ENCODE data around the gene FRMD5. TPM values are rescaled to one million over a fixed set of nuclear protein-coding genes. Genes with fewer than 3 reads are reported as not detected.
"Not testable (repeated sequence)": the region's sequence is repeated elsewhere in the genome, so short reads cannot be mapped to it uniquely, and the experiment has no call there.

The FRMD5 gene
- total RNA-seq, 1 experiment from 2014 or later: not detected

DNA sequence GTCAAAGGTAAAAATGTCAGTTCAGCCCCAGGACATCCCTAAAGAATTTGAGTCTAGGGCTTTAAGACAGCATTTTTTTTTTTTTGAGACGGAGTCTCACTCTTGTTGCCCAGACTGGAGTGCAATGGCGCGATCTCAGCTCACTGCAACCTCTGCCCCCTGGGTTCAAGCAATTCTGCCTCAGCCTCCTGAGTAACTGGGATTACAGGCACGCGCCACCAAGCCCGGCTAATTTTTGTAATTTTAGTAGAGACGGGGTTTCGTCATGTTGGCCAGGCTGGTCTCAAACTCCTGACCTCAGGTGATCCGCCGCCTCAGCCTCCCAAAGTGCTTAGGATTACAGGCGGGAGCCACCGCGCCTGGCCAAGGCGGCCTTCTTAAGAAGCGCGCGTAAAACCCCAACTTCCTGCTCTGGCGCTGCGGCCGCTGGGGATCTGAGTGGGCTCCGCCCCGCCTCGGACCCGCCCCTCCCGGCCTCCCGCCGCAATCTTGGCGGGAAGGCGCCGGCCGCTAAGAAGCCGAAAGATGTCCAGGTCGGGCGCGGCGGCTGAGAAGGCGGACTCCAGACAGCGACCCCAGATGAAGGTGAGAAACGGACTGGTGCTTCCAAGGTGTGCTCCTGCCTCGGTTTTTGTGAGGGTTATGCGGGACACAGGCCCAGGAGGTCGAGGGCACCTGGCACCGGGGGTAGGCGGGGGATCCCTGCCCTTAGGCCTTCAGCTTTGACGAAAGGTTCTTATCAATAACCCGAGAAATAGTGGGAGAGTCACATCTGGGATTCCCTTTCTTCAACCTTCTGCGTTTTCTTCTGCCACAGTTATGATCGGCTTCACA lies 368.3 kb downstream of the FRMD5 start, which contains the start of gene WDR76:
WDR76 (plus strand) TSS at position 495 of the 834 bp plus-strand sequence; CDS start at position 526, 31 bp downstream.
- Histone ChIP-seq H3K27me3 (ENCODE audit: low read length) (no peaks in the 10 kb centered on the region), H3K9me3 (ENCODE audit: low read length) (no peaks in the 10 kb centered on the region), H3K36me3 (ENCODE audit: insufficient read depth, low read length) (peaks cover 28% of the 10 kb centered on the region), H3K9ac (ENCODE audit: low read length) (peak within 1 kb of the TSS; percentile 83), H3K4me1 (ENCODE audit: low read length) (peaks cover 67% of the 10 kb centered on the region), H2AFZ (ENCODE audit: low read length) (no peak within 1 kb of the TSS), H3K4me2 (ENCODE audit: low read depth, low read length, poor library complexity, severe bottlenecking) (peak within 1 kb of the TSS; percentile 74), H3K79me2 (ENCODE audit: low read length) (peaks cover 73% of the 10 kb centered on the region), H3K9me2 (replicated peaks; ENCODE audit: insufficient read depth, low read length) (no peaks in the 10 kb centered on the region), H4K20me1 (ENCODE audit: insufficient read depth, low read depth, low read length) (no peaks in the 10 kb centered on the region), H3K4me3 (ENCODE audit: low read length) (peak within 1 kb of the TSS; percentile 72), H3K27ac (ENCODE audit: low read length) (peak within 1 kb of the TSS; percentile 85)
- DNase-seq: peak; percentile 96

DNA sequence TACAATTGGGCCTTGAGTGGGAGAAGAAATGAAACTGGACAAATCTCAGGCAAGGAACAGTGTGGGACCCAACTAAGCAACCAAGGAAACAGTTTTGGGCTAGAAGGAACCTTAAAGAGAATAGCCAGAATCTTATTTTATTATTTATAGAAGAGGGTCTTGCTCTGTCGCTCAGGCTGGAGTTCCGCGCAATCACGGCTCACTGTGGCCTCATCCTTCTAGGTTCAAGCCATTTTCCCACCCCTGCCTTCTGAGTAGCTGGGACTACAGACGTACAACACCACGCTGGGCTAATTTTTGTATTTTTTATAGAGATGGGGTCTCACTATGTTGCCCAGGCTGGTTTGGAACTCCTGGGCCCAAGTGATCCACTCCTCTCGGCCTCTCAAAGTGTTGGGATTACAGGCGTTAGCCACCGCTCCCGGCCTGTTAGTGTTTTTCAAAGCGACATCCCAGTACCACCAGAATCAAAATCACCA lies 369.0 kb downstream of the FRMD5 start:
- H3K9me3 ChIP-seq (ENCODE audit: low read length): no peaks in the 10 kb centered on the region
- H4K20me1 ChIP-seq (ENCODE audit: insufficient read depth, low read depth, low read length): no peaks in the 10 kb centered on the region
- peaks cover 73% of the 10 kb centered on the region for H3K79me2 ChIP-seq (ENCODE audit: low read length)
- peaks cover 29% of the 10 kb centered on the region for H3K36me3 ChIP-seq (ENCODE audit: insufficient read depth, low read length)
- H3K27ac ChIP-seq (ENCODE audit: low read length): peak overlapping the region; percentile 64; the same call in 1 of the 2 replicates
- no peaks in the 10 kb centered on the region for H3K27me3 ChIP-seq (ENCODE audit: low read length)
- peak overlapping the region; percentile 83 for H3K9ac ChIP-seq (ENCODE audit: low read length)
- H2AFZ ChIP-seq (ENCODE audit: low read length): no peak overlapping the region
- DNase-seq: no peak
- peaks cover 64% of the 10 kb centered on the region for H3K4me1 ChIP-seq (ENCODE audit: low read length)
- H3K4me3 ChIP-seq (ENCODE audit: low read length): peak overlapping the region; percentile 72; the same call in 1 of the 2 replicates
- H3K9me2 ChIP-seq (replicated peaks; ENCODE audit: insufficient read depth, low read length): no peaks in the 10 kb centered on the region
- H3K4me2 ChIP-seq (ENCODE audit: low read depth, low read length, poor library complexity, severe bottlenecking): peak overlapping the region; percentile 74

DNA sequence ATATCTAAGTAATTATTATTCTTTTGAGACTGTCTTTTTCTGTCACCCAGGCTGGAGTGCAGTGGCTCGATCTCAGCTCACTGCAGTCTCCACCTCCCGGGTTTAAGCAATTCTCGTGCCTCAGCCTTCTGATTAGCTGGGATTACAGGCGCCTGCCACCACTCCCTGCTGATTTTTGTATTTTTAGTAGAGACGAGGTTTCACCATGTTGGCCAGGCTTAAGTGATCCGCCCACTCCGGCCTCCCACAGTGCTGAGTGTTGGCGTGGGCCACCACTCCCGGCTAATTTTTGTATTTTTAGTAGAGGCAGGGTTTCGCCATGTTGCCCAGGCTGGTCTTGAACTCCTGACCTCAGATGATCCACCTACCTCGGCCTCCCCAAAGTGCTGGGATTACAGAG lies 369.8 kb downstream of the FRMD5 start:
- Histone ChIP-seq H3K4me1 (ENCODE audit: low read length) (peaks cover 56% of the 10 kb centered on the region), H3K36me3 (ENCODE audit: insufficient read depth, low read length) (peaks cover 32% of the 10 kb centered on the region), H3K79me2 (ENCODE audit: low read length) (peaks cover 73% of the 10 kb centered on the region), H3K27ac (ENCODE audit: low read length) (peak overlapping the region; percentile 39; the same call in 1 of the 2 replicates)
- not testable (repeated sequence) for H3K4me3 ChIP-seq (ENCODE audit: low read length); H3K9ac ChIP-seq (ENCODE audit: low read length); H3K4me2 ChIP-seq (ENCODE audit: low read depth, low read length, poor library complexity, severe bottlenecking); H3K9me3 ChIP-seq (ENCODE audit: low read length); H3K27me3 ChIP-seq (ENCODE audit: low read length); H2AFZ ChIP-seq (ENCODE audit: low read length); H4K20me1 ChIP-seq (ENCODE audit: insufficient read depth, low read depth, low read length); H3K9me2 ChIP-seq (replicated peaks; ENCODE audit: insufficient read depth, low read length)
- peak; percentile 45 for DNase-seq

DNA sequence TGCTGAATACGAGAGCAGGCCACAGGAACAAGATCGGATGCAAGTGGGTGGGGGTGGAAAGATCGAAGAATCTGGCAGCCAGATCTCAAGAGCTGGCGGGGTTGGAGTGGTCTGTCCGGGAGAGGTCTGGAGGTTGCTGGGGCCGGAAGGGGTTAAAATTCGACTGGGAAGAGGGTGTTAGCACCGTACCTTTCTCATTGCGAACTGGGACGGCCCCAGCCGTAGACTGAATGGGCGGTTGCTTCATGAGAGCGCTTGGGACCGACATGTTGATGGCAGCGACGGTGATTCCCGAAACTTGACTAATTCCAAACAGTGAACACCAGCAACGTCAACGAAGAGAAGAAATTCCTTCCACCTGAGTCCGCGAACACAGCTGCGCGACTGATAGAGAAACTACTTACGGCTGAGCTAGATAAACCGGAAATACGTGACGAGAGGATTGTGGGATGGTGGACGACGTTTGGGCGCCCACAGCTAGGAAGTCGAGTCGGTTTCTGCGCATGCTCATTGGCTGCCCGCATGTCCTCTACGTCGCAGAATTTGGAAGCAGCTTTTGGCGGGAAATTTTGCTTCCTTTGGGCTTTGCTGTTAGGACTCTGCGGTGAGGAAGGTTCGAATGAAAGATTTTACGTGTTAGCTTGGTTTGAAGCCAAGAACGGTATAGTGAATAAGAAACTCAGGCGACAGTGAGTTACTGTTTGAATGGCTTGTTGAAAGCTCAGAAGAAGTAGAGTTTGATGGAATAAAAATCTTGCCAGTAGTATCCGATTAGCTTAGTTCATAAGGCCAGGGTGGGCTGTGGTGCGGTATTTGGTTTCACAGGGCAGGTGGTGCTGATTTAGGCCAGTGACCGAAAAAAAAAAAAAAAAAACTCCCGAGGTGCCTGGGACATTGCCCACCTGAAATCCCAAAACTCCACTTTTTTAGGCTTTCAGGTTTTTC lies 370.5 kb downstream of the FRMD5 start, which contains the start of gene MFAP1:
MFAP1 (minus strand) TSS at position 389 of the 945 bp plus-strand sequence; CDS start at position 268, 121 bp downstream.
- 0 out of 2 replicates have a peak within 1 kb of the TSS, but pooled peaks have one; percentile 30 for H2AFZ ChIP-seq (ENCODE audit: low read length)
- H3K27me3 ChIP-seq (ENCODE audit: low read length): no peaks in the 10 kb centered on the region
- H3K27ac ChIP-seq (ENCODE audit: low read length): peak within 1 kb of the TSS; percentile 49
- peak within 1 kb of the TSS; percentile 83 for H3K9ac ChIP-seq (ENCODE audit: low read length)
- H3K4me3 ChIP-seq (ENCODE audit: low read length): peak within 1 kb of the TSS; percentile 85
- H3K4me2 ChIP-seq (ENCODE audit: low read depth, low read length, poor library complexity, severe bottlenecking): peak within 1 kb of the TSS; percentile 63
- no peaks in the 10 kb centered on the region for H3K9me2 ChIP-seq (replicated peaks; ENCODE audit: insufficient read depth, low read length)
- no peaks in the 10 kb centered on the region for H3K9me3 ChIP-seq (ENCODE audit: low read length)
- no peaks in the 10 kb centered on the region; the same call in 1 of the 2 replicates for H4K20me1 ChIP-seq (ENCODE audit: insufficient read depth, low read depth, low read length)
- peak; percentile 98 for DNase-seq
- peaks cover 49% of the 10 kb centered on the region for H3K4me1 ChIP-seq (ENCODE audit: low read length)
- H3K36me3 ChIP-seq (ENCODE audit: insufficient read depth, low read length): peaks cover 24% of the 10 kb centered on the region
- peaks cover 73% of the 10 kb centered on the region for H3K79me2 ChIP-seq (ENCODE audit: low read length)

DNA sequence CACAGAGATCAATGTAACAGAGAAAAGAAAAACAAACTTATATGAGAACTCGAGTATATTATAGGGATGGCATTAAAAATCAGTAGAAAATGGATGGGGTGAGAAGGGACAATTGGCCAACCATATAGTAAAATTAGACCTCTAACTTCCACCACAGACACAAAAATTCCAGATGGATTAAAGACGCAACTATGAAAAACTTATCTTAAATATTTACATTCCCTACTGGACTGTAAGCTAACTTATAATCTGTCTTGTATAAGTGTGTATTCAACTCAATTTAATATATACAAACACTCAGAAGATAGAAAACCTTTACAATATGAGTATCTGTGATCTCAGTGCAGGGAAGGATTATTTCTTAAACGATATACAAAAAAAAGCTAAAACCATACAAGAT lies 373.6 kb downstream of the FRMD5 start:
- DNase-seq: peak; percentile 39
- peak overlapping the region; percentile 24 for H3K4me2 ChIP-seq (ENCODE audit: low read depth, low read length, poor library complexity, severe bottlenecking)
- H3K4me1 ChIP-seq (ENCODE audit: low read length): peaks cover 29% of the 10 kb centered on the region
- peaks cover 26% of the 10 kb centered on the region; the same call in 1 of the 2 replicates for H3K36me3 ChIP-seq (ENCODE audit: insufficient read depth, low read length)
- no peaks in the 10 kb centered on the region for H3K27me3 ChIP-seq (ENCODE audit: low read length)
- peak overlapping the region; percentile 17; the same call in 1 of the 2 replicates for H3K27ac ChIP-seq (ENCODE audit: low read length)
- no peak overlapping the region for H2AFZ ChIP-seq (ENCODE audit: low read length)
- no peaks in the 10 kb centered on the region for H3K9me3 ChIP-seq (ENCODE audit: low read length)
- peaks cover 6% of the 10 kb centered on the region; the same call in 1 of the 2 replicates for H4K20me1 ChIP-seq (ENCODE audit: insufficient read depth, low read depth, low read length)
- H3K9me2 ChIP-seq (replicated peaks; ENCODE audit: insufficient read depth, low read length): no peaks in the 10 kb centered on the region
- H3K4me3 ChIP-seq (ENCODE audit: low read length): no peak overlapping the region
- H3K79me2 ChIP-seq (ENCODE audit: low read length): peaks cover 75% of the 10 kb centered on the region
- H3K9ac ChIP-seq (ENCODE audit: low read length): no peak overlapping the region

Small RNA genes within 50 kb of the gene (small RNA-seq; reads per million reads assigned to genes)
- not detected for gene RF00019

Other genes starting within 250 kb of the FRMD5 start
- 103 and 109 TPM in 2 replicates for gene GOLM2, start 93.4 kb upstream of the FRMD5 start, total RNA-seq (2014; rRNA removed; shearing (Covaris generic); ENCODE audit: low replicate concordance)
- 84.2 and 136 TPM in 2 replicates for gene CTDSPL2, start 232.4 kb upstream of the FRMD5 start, total RNA-seq (2014; rRNA removed; shearing (Covaris generic); ENCODE audit: low replicate concordance)

Data from Karpas-422 (cell line).